Sigmoid colon (tissue), 4 donors: Measurements from ENCODE around the gene PRR3.

Source experiments
- CTCF ChIP-seq, 4 experiments: fragments of 450-650 bp in 3 of 4; fragments of 200-600 bp in 1 of 4; IDR thresholded peaks; one replicate each; pipeline ENCODE4 v1.5.1; 2016 to 2019; ENCODE audit warnings: antibody characterized with exemption in 4 of 4, mild to moderate bottlenecking in 3 of 4, moderate library complexity in 2 of 4
- POLR2AphosphoS5 ChIP-seq, 4 donors: sonication (generic); formaldehyde crosslinking; IDR thresholded peaks; one replicate each; pipeline ENCODE4 v1.6.1; 2017; ENCODE audit warnings: antibody characterized with exemption in 4 of 4

DNA sequence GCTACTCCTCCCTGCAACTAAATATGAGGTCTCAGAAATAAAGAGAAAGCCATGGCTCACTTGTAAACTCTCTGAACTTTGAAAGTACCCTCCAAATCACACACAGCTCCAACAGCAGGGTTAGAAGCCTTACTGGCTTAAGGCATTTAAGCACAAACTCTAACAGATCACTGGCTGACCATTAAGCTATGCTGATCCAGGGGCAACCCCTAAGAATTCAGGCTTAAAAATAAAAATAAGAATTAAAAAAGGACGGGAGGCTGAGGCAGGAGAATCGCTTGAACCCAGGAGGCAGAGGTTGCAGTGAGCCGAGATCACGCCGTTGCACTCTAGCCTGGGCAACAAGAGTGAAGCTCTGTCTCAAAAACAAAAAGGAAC is 45.9 kb upstream of the PRR3 start:
- no peak for TF ChIP-seq CTCF (IDR thresholded peaks at IDR 0.05)
- TF ChIP-seq POLR2AphosphoS5 (IDR thresholded peaks at IDR 0.05), result no peak
